Chondrocyte (in vitro differentiated cells): ENCODE data around the gene EFTUD2. TPM values are rescaled to one million over a fixed set of nuclear protein-coding genes. Genes with fewer than 3 reads are reported as not detected.
A peak's percentile ranks its signal among the peaks of the same experiment; 100 is the strongest.

ENCODE experiments used
- DNase-seq: peaks from one replicate; pipeline ENCODE4 v3.0.0; 2021; ENCODE audit warnings: mixed read lengths, low spot score
- H3K27ac Mint-ChIP-seq: one replicate; pipeline ENCODE4 v1.8.0; 2021; ENCODE audit warnings: mild to moderate bottlenecking, moderate library complexity, mixed read lengths; ENCODE audit not compliant: unreplicated experiment
- H3K27me3 Mint-ChIP-seq: 2 replicates; pipeline ENCODE4 v1.8.0; 2021; ENCODE audit warnings: low read depth, mixed read lengths
- H3K36me3 Mint-ChIP-seq: 2 replicates; pipeline ENCODE4 v1.8.0; 2021; ENCODE audit warnings: low read depth, mixed read lengths
- H3K4me1 Mint-ChIP-seq: 2 replicates; pipeline ENCODE4 v1.8.0; 2021; ENCODE audit warnings: low read depth, mild to moderate bottlenecking, mixed read lengths
- H3K4me3 Mint-ChIP-seq: one replicate; pipeline ENCODE4 v1.8.0; 2021; ENCODE audit warnings: mild to moderate bottlenecking, moderate library complexity, mixed read lengths; ENCODE audit not compliant: unreplicated experiment
- H3K9me3 Mint-ChIP-seq: 2 replicates; pipeline ENCODE4 v1.8.0; 2021; ENCODE audit warnings: low read depth, mixed read lengths
- CTCF ChIP-seq: fragments of 200-600 bp; sonication (generic); IDR thresholded peaks from 2 replicates; pipeline ENCODE4 v1.5.0; 2021; ENCODE audit warnings: antibody characterized with exemption, mild to moderate bottlenecking, moderate library complexity
- total RNA-seq: library from RNA; stranded (reverse); gene quantifications from 3 replicates; pipeline ENCODE4 v1.2.1, GENCODE V29; 2021

Gene EFTUD2
- total RNA-seq, 1 donor from 2014 or later: 71.9 TPM

- Mint-ChIP-seq H3K36me3 (peaks cover 14% of the 10 kb centered on the region), H3K4me3 (no peak overlapping the region), H3K9me3 (no peaks in the 10 kb centered on the region), H3K27me3 (no peaks in the 10 kb centered on the region), H3K4me1 (peaks cover 34% of the 10 kb centered on the region), H3K27ac (no peak overlapping the region)
- TF ChIP-seq CTCF: no peak
- DNase-seq: no peak
Observed at GRCh38 chr17:44846206-44846605, 53.0 kb downstream of the EFTUD2 start.

DNA sequence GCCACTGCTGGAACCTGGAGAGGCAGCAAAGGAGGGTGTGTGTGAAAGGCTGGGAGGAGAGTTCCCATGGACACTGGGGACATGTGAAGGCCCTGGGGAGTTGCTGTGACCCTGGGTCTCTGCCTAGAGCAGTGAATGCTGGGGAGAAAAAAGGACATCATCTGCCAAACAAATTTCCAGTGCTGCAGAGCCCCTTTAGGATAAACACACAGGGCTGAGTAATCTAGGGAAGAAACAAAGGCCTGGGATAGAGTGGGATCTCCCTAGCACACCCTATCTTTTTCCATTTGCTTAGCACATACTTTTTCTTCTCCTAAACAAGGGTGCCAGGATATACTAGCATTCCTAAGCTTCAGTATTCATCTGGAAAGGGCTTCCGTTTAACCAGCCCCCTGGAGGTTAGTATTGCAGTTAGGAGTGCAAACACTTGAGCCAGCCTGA lies 54.8 kb downstream of the EFTUD2 start:
- TF ChIP-seq CTCF: peak; percentile 54
- Mint-ChIP-seq H3K36me3 (no peaks in the 10 kb centered on the region), H3K27ac (peak overlapping the region; percentile 76), H3K4me1 (peaks cover 39% of the 10 kb centered on the region), H3K4me3 (no peak overlapping the region), H3K9me3 (no peaks in the 10 kb centered on the region), H3K27me3 (no peaks in the 10 kb centered on the region)
- DNase-seq: no peak

DNA sequence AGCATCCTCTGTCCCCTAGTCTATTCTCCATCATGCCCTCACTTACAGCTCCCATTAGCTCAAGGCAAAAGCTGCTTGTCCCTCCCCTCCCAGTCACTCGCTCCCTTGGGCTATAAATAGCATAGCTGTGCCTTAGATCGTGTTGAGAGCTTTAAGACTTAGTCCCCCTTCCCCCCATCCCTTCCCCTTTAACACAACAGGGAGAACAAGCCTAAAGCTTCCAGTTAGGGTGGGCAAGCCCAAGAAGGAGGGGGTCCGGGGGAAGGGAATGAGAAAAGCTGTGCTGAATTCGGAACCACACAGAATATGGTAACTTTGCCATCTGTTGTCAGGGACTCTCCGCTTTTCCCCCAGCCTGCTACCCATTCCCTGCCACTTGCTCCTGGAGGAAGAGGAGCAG lies 56.5 kb downstream of the EFTUD2 start:
- H3K36me3 Mint-ChIP-seq: no peaks in the 10 kb centered on the region
- peak; percentile 2 for DNase-seq
- H3K27me3 Mint-ChIP-seq: no peaks in the 10 kb centered on the region
- H3K27ac Mint-ChIP-seq: peak overlapping the region; percentile 61
- no peaks in the 10 kb centered on the region for H3K9me3 Mint-ChIP-seq
- no peak for TF ChIP-seq CTCF
- peaks cover 31% of the 10 kb centered on the region for H3K4me1 Mint-ChIP-seq
- H3K4me3 Mint-ChIP-seq: no peak overlapping the region

GRCh38 chr17:44840936-44841335 lies 58.3 kb downstream of the EFTUD2 start:
- H3K4me3 Mint-ChIP-seq: no peak overlapping the region
- no peaks in the 10 kb centered on the region for H3K36me3 Mint-ChIP-seq
- no peaks in the 10 kb centered on the region for H3K27me3 Mint-ChIP-seq
- no peaks in the 10 kb centered on the region for H3K9me3 Mint-ChIP-seq
- TF ChIP-seq CTCF: no peak
- H3K27ac Mint-ChIP-seq: peak overlapping the region; percentile 12
- H3K4me1 Mint-ChIP-seq: peaks cover 28% of the 10 kb centered on the region
- DNase-seq: no peak

DNA sequence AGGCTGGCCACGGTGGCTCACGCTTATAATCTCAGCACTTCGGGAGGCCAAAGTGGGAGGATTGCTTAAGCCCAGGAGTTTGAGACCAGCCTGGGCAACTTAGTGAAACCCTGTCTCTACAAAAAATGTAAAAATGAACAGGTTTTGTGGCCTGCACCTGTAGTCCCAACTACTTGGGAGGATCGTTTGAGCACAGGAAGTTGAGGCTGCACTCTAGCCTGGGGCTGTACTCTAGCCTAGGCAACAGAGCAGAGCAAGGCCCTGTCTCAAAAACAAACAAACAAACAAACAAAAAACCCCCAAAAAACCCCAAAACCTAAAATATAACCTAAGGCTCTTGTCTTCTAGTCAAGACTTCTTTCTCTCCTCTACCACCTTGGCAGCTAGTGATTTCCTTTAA lies 59.0 kb downstream of the EFTUD2 start:
- Mint-ChIP-seq H3K36me3 (no peaks in the 10 kb centered on the region), H3K4me3 (no peak overlapping the region), H3K27me3 (no peaks in the 10 kb centered on the region), H3K27ac (no peak overlapping the region), H3K9me3 (no peaks in the 10 kb centered on the region), H3K4me1 (peaks cover 28% of the 10 kb centered on the region)
- no peak for DNase-seq
- no peak for TF ChIP-seq CTCF
